ENCODE results near the gene TRIM66. TPM values are rescaled to one million over a fixed set of nuclear protein-coding genes. Genes with fewer than 3 reads are reported as not detected.

Gene TRIM66
- polyA plus RNA-seq, 2 of the 4 experiments (the other 2 are of a cell fraction), result 2.5 to 9.8 TPM

DNA sequence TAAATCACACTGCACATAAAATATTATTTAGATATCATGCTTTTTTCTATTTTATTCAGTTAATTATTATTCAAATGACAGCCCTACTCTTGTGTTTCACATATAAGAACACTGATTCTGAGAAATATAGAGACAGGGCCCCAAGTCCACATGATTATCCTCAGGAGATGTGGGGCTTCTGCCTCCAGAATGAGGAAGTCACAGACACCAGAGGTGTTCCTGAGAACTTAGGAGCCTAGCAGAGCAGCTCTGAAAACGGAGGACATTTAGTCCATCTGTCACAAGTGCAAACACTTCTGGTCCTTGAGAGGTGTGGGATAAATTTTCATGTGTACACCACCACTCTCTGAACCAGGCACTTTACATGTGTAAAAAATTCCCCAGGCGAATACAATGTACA, 26.2 kb downstream of the TRIM66 start:
- ChIA-PET CTCF (no interaction called here), POLR2A (no interaction called here)
- no peak overlapping the region for H3K4me3 ChIP-seq
- no peak for DNase-seq (ENCODE audit: low read depth in 1 of 2, low spot score in 1 of 2)
- no peak for ATAC-seq
- TF ChIP-seq, protein P1, sequence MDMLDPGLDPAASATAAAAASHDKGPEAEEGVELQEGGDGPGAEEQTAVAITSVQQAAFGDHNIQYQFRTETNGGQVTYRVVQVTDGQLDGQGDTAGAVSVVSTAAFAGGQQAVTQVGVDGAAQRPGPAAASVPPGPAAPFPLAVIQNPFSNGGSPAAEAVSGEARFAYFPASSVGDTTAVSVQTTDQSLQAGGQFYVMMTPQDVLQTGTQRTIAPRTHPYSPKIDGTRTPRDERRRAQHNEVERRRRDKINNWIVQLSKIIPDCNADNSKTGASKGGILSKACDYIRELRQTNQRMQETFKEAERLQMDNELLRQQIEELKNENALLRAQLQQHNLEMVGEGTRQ (IDR thresholded peaks at IDR 0.05), result no peak
- TF ChIP-seq REST (IDR thresholded peaks at IDR 0.05), result no peak
- TF ChIP-seq EP300 (IDR thresholded peaks at IDR 0.05), result no peak
- no peak for TF ChIP-seq ZSCAN20 (CRISPR knock-in tag; IDR thresholded peaks at IDR 0.05)
- no peak for TF ChIP-seq SREBF2 (IDR thresholded peaks at IDR 0.05)
- no peak for TF ChIP-seq POLR2AphosphoS2 (conservative IDR thresholded peaks at IDR 0.05; ENCODE audit: low read length)
- no peak for TF ChIP-seq RCOR1 (IDR thresholded peaks at IDR 0.05; ENCODE audit: low read depth, low read length)
- no peak for TF ChIP-seq EHMT2 (IDR thresholded peaks at IDR 0.05; ENCODE audit: low read depth)
- TF ChIP-seq GATA3 (IDR thresholded peaks at IDR 0.05; ENCODE audit: borderline replicate concordance), result no peak
- no peak for TF ChIP-seq JUNB (IDR thresholded peaks at IDR 0.05)
- TF ChIP-seq TP53 (CRISPR knock-in tag; IDR thresholded peaks at IDR 0.05), result no peak
- TF ChIP-seq CBX2 (IDR thresholded peaks at IDR 0.05; ENCODE audit: borderline replicate concordance, low read depth), result no peak
- no peak for TF ChIP-seq HES2 (IDR thresholded peaks at IDR 0.05)
- no peak for TF ChIP-seq NPAS2 (CRISPR knock-in tag; IDR thresholded peaks at IDR 0.05; ENCODE audit: borderline replicate concordance)
- no peak for TF ChIP-seq HOXB13 (CRISPR knock-in tag; IDR thresholded peaks at IDR 0.05; ENCODE audit: low read depth)
- TF ChIP-seq CBX8 (IDR thresholded peaks at IDR 0.05), result no peak
- TF ChIP-seq RFX5 (IDR thresholded peaks at IDR 0.05), result no peak
- no peak for TF ChIP-seq KDM1A (IDR thresholded peaks at IDR 0.05; ENCODE audit: low read depth)
- H3K9me3 ChIP-seq, result no peaks in the 10 kb centered on the region
- no peak overlapping the region for H3K27ac ChIP-seq
- no peak for FAIRE-seq
- WGBS (ENCODE audit: missing lambda C conversion rate), result 75% methylated on average over 2 of the region's 2 CpGs
- H3K4me2 ChIP-seq, result no peak overlapping the region
- no peaks in the 10 kb centered on the region for H3K4me1 ChIP-seq

- DNase-seq (ENCODE audit: low read depth in 1 of 2, low spot score in 1 of 2) (no peak), ATAC-seq (no peak), FAIRE-seq (no peak)
- Histone ChIP-seq H3K4me1 (peaks cover 3% of the 10 kb centered on the region; the same call in 1 of the 3 replicates), H3K4me3 (no peak overlapping the region), H3K27ac (no peak overlapping the region), H3K4me2 (no peak overlapping the region), H3K9me3 (no peaks in the 10 kb centered on the region)
- TF ChIP-seq, protein P1 (IDR thresholded peaks at IDR 0.05), result no peak
- no peak for TF ChIP-seq MAZ (IDR thresholded peaks at IDR 0.05; ENCODE audit: borderline replicate concordance, low read depth, low read length)
- TF ChIP-seq POLR2A (IDR thresholded peaks at IDR 0.05; ENCODE audit: low read length), result no peak
- TF ChIP-seq, protein P2, sequence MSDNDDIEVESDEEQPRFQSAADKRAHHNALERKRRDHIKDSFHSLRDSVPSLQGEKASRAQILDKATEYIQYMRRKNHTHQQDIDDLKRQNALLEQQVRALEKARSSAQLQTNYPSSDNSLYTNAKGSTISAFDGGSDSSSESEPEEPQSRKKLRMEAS (IDR thresholded peaks at IDR 0.05), result no peak
- TF ChIP-seq ZSCAN20 (CRISPR knock-in tag; IDR thresholded peaks at IDR 0.05), result no peak
- no peak for TF ChIP-seq ESRRA (IDR thresholded peaks at IDR 0.05; ENCODE audit: borderline replicate concordance, low read length)
- TF ChIP-seq JUN (IDR thresholded peaks at IDR 0.05), result no peak
- no peak for TF ChIP-seq HOXB13 (CRISPR knock-in tag; IDR thresholded peaks at IDR 0.05; ENCODE audit: low read depth)
- TF ChIP-seq RFX5 (IDR thresholded peaks at IDR 0.05), result no peak
- TF ChIP-seq KDM5A (IDR thresholded peaks at IDR 0.05), result no peak
- TF ChIP-seq GATA3 (IDR thresholded peaks at IDR 0.05; ENCODE audit: borderline replicate concordance), result no peak
- TF ChIP-seq FOXS1 (CRISPR knock-in tag; IDR thresholded peaks at IDR 0.05), result no peak
- TF ChIP-seq JUNB (IDR thresholded peaks at IDR 0.05), result no peak
- TF ChIP-seq, protein P3, sequence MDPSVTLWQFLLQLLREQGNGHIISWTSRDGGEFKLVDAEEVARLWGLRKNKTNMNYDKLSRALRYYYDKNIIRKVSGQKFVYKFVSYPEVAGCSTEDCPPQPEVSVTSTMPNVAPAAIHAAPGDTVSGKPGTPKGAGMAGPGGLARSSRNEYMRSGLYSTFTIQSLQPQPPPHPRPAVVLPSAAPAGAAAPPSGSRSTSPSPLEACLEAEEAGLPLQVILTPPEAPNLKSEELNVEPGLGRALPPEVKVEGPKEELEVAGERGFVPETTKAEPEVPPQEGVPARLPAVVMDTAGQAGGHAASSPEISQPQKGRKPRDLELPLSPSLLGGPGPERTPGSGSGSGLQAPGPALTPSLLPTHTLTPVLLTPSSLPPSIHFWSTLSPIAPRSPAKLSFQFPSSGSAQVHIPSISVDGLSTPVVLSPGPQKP (IDR thresholded peaks at IDR 0.05; ENCODE audit: low read depth, low read length), result no peak
- no peak for TF ChIP-seq BHLHE40 (IDR thresholded peaks at IDR 0.05; ENCODE audit: low read depth, low read length)
- TF ChIP-seq CBX8 (IDR thresholded peaks at IDR 0.05), result no peak
- TF ChIP-seq KDM1A (IDR thresholded peaks at IDR 0.05; ENCODE audit: low read depth), result no peak
- TF ChIP-seq, protein P4, sequence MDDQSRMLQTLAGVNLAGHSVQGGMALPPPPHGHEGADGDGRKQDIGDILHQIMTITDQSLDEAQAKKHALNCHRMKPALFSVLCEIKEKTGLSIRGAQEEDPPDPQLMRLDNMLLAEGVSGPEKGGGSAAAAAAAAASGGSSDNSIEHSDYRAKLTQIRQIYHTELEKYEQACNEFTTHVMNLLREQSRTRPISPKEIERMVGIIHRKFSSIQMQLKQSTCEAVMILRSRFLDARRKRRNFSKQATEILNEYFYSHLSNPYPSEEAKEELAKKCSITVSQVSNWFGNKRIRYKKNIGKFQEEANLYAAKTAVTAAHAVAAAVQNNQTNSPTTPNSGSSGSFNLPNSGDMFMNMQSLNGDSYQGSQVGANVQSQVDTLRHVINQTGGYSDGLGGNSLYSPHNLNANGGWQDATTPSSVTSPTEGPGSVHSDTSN (IDR thresholded peaks at IDR 0.05), result no peak
- no peak for TF ChIP-seq MYC (IDR thresholded peaks at IDR 0.05; ENCODE audit: borderline replicate concordance, low read length)
- ChIA-PET POLR2A (no interaction called here), CTCF (interaction anchor here (1.6 kb wide), 1 partner anchor 9 kb away, joined by 5 read pairs; no protein-coding TSS in a partner anchor)
- 69% methylated on average over 4 of the region's 4 CpGs for WGBS (ENCODE audit: missing lambda C conversion rate)
Observed at GRCh38 chr11:8654503-8654902, 28.0 kb downstream of the TRIM66 start.
